ENCODE data around the gene PCBP3.

PCBP3 gene

DNA sequence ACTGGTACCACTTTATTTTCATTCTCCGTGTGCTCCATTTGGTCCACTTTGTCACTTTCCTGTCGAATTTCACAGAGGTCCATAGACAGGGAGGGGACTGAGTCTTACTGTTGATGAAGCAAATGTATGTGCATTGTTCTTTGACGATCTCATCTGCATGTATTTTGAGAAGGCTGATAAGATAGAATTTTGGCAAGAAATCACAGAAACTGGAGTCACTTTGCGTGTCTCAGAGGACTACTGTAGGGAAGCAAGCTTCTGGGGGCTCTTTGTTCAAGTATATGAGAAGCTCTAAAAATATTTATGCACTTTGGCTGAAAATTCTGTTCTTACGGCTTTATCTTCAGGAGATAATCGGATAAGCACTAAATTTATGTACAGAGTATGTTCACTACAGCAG lies 78.1 kb downstream of the PCBP3 start:
- in situ Hi-C loops (cut with HindIII; ENCODE audit: low sequenced_read_pairs): no loop called here

DNA sequence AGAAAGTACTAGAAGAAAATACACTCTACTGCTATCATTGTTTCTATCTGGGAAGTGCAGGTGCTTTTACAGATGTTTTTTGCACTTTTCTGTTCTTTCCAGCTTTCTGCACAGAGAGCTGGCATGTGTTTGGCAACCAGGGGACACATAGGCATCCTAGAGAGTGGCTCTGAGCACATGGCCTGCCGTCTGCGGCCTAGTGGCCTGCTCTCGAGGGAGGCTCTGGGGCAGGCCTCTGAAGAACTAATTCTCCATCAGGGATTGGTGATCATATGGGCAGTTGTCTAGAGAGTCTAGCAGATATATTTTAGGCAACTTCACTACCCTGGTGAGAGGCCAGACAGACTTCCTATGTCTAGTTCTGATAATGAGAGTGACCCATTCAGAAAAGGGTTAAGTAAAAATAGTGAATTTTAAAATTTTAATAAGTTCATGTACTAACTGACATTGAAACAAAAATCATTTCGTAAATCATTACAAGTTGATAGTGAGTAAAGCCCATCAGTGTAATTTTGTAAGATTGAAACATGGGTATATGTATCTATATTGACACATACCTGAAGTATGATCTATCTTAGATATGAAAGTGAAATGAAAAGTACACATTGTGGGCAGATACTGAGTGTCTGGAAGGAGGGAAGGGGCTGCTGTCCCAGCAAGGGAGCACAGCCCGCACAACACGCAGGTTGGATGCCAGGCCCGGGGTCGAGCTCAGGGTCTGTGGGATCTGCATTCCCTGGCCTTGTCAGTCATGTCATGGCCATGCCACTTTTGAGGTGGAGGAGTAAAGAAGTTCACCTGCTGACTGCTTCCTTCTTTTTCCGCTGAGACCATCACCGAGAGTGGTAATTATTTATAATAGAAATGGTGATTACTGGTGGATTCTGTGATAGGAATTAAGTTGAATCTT lies 79.8 kb downstream of the PCBP3 start:
- in situ Hi-C loops (cut with HindIII; ENCODE audit: low sequenced_read_pairs): no loop called here

DNA sequence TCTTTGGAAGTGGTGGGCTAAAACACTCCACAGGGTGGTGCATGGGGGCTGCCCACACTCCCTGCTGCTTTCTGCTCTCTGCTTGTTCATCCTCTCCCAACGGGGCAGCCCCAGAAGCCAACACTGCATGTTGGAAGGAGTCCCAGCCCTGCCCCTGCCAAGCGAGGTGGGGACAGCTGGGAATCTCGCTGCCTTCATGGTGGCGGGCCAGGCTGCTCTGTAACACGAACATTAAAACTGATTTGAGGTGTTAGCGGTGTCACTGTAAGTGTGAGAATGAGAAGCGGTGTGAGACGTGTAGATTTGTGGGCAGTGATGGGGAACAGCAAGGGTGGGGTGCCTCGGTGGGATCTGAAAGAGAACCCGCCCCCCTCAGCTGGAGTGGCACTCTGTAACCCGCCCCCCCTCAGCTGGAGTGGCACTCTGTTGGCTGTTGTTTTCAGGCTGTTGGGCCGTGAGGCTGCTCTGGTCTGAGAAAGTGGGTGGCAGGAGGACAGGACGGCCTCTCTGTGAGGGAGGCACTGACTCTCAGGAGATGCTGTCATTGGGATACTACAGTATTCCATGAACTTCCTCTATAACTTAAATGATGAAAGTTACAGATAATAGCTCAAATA lies 80.9 kb downstream of the PCBP3 start:
- in situ Hi-C loops (cut with HindIII; ENCODE audit: low sequenced_read_pairs): no loop called here

- in situ Hi-C loops (cut with HindIII; ENCODE audit: low sequenced_read_pairs): no loop called here
Observed at GRCh38 chr21:45724994-45725843, 81.7 kb downstream of the PCBP3 start.

DNA sequence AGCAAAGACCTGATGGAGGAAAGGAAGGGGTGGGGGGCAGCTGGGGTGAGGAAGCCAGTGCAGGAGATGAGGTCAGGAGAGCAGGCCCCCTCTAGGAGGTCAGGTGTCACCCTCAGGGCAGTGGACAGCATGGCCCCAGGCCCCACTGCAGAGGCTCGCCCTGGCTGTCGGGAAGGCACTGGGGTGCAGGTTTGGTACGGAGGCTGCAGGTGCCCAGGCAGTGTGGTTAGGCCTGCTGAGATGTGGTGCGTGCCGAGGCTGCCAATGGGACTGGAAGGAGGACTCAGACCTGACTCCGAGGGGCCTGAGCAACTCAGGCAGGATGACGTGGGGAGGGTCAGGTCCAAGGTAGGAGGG lies 82.3 kb downstream of the PCBP3 start:
- in situ Hi-C loops (cut with HindIII; ENCODE audit: low sequenced_read_pairs): no loop called here

- in situ Hi-C loops (cut with HindIII; ENCODE audit: low sequenced_read_pairs): no loop called here
Observed at GRCh38 chr21:45726438-45726837, 82.9 kb downstream of the PCBP3 start.

DNA sequence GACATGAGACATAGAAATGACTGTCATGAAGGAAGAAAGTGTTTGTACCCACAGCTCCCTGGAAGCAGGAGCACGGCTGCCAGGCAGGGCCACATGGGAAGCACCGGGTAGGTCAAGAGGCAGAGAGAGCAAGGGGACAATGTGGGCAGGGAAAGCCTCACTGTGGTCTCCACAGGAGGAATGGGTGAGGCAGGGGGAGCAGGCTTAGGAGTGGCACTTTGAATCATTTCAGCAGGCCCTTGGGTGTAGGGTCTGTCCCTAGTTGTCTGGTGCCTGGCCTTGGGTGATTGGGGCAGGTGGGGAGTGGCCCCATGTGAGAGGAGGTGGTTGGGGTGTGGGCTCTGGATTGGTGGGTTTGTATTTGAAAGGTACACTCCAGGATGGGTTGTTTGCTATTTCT lies 83.9 kb downstream of the PCBP3 start:
- in situ Hi-C loops (cut with HindIII; ENCODE audit: low sequenced_read_pairs): no loop called here

- in situ Hi-C loops (cut with HindIII; ENCODE audit: low sequenced_read_pairs): no loop called here
Observed at GRCh38 chr21:45735259-45736000, 91.9 kb downstream of the PCBP3 start.

DNA sequence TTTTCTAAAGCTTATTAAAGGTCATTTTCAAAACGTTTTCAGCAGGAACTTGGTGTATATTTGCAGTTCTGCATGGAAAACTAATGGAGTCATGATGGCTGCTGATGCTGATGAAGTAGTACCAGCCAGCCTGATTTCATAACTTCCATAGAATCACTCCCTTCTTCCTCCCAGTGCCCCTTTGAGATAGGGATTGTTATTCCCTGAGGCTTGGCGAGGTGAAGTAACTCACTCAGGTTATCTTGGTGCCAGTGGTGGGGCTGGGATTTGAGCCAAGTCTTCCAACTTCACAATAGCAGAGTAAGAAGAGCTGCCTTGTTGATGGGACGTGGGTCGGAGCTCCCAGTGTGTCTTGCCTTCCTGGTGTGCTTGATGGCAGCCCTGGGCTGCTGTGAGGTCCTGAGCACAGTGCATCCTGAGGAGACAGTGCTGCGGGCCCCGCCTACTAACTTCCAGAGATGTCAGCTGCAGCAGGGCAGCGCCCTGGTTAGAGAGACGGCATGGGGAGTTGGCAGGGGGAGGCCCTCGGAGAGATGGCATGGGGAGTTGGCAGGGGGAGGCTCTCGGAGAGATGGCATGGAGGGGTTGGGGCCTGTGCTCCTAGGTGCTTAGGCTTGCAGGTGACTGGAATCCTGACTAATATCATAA lies 92.6 kb downstream of the PCBP3 start:
- in situ Hi-C loops (cut with HindIII; ENCODE audit: low sequenced_read_pairs): no loop called here

GRCh38 chr21:45736690-45737484 lies 93.4 kb downstream of the PCBP3 start:
- in situ Hi-C loops (cut with HindIII; ENCODE audit: low sequenced_read_pairs): no loop called here

- in situ Hi-C loops (cut with HindIII; ENCODE audit: low sequenced_read_pairs): no loop called here
Observed at GRCh38 chr21:45737485-45738166, 94.1 kb downstream of the PCBP3 start.

DNA sequence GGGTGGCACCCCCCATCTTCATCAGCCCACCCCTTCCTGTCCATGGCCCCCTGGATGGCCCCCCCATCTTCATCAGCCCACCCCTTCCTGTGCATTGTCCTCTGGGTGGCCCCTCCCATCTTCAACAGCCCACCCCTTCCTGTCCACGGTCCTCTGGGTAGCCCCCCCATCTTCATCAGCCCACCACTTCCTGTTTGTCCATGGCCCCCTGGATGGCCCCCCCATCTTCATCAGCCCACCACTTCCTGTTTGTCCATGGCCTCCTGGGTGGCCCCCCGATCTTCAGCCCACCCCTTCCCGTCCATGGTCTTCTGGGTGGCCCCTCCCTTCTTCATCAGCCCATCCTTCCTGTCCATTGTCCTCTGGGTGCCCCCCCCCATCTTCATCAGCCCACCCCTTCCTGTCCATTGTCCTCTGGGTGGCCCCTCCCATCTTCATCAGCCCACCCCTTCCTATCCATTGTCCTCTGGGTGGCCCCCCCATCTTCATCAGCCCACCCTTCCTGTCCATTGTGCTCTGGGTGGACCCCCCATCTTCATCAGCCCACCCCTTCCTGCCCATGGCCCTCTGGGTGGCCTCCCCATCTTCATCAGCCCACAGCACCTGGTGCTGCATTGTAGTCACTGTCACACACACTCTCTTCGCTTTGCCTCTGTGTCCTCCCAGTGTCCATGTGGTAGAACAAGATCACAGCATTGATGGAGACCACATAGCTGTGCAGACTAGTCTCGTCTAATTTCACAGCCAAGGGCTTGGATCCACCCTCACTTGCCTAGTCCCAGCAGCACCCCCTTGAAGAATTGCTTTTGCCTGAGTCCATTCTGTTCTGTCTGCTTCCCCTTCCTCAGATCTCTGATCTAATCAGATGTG lies 95.9 kb downstream of the PCBP3 start:
- in situ Hi-C loops (cut with HindIII; ENCODE audit: low sequenced_read_pairs): no loop called here

GRCh38 chr21:45740088-45740440 lies 96.5 kb downstream of the PCBP3 start:
- in situ Hi-C loops (cut with HindIII; ENCODE audit: low sequenced_read_pairs): no loop called here

- in situ Hi-C loops (cut with HindIII; ENCODE audit: low sequenced_read_pairs): no loop called here
Observed at GRCh38 chr21:45740491-45741357, 97.2 kb downstream of the PCBP3 start.

- in situ Hi-C loops (cut with HindIII; ENCODE audit: low sequenced_read_pairs): no loop called here
Observed at GRCh38 chr21:45741691-45742090, 98.2 kb downstream of the PCBP3 start.

DNA sequence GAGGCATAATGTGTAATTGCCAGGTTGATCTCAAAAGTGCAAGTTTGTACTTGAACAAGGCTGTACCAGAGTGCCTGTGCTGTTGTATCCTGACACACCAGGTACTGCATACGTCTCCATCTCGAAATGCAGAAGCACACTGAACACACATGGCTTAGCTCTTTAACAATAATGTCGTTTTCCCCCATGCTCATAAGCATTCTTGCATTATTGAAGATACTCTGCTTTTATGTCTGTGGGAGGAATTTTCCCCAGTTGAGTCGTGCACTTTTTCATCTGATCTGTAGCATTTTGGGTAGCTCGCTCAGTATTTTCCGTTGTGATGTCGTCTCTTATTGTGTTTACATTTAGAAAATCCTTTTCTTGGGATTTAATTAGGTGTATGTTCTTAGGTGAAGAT lies 98.7 kb downstream of the PCBP3 start:
- in situ Hi-C loops (cut with HindIII; ENCODE audit: low sequenced_read_pairs): no loop called here

GRCh38 chr21:45745256-45745655 lies 101.7 kb downstream of the PCBP3 start:
- in situ Hi-C loops (cut with HindIII; ENCODE audit: low sequenced_read_pairs): no loop called here

Data from endothelial cell of hepatic sinusoid (primary cell).